DND-41 (cell line): ENCODE measurements around the gene GNG4.

Source experiments
- ATAC-seq: fragments of 200-7000 bp; cut with Tn5 transposase; 3 replicates; pipeline ENCODE4 v1.9.1; 2021; ENCODE audit warnings: low read depth; ENCODE audit not compliant: insufficient read depth
- DNase-seq: peaks from one replicate; pipeline ENCODE4 v3.0.0-alpha.2; 2020
- H2AFZ ChIP-seq: 2 replicates; pipeline ENCODE4 v1.6.0; 2012; ENCODE audit warnings: low read depth, low read length
- H3K27ac ChIP-seq: 2 replicates; pipeline ENCODE4 v1.5.1; 2012; ENCODE audit warnings: low read length, inconsistent platforms
- H3K27me3 ChIP-seq: fragments of 200-600 bp; sonication (generic); 2 replicates; pipeline ENCODE4 v1.6.0; 2012; ENCODE audit warnings: low read length, mild to moderate bottlenecking, inconsistent platforms; ENCODE audit not compliant: insufficient read depth, poor library complexity
- H3K36me3 ChIP-seq: 2 replicates; pipeline ENCODE4 v1.5.1; 2012; ENCODE audit warnings: low read length, inconsistent platforms; ENCODE audit not compliant: insufficient read depth
- H3K4me1 ChIP-seq: 2 replicates; pipeline ENCODE4 v1.5.1; 2012; ENCODE audit warnings: mild to moderate bottlenecking, low read length; ENCODE audit not compliant: insufficient read depth
- H3K4me2 ChIP-seq: 2 replicates; pipeline ENCODE4 v1.6.0; 2012; ENCODE audit warnings: mild to moderate bottlenecking, moderate library complexity, low read length, inconsistent platforms; ENCODE audit not compliant: insufficient read depth
- H3K4me3 ChIP-seq, 2 experiments: fragments of 200-600 bp in 1 of 2; shearing (Covaris generic) in 1 of 2; 2 replicates each; pipeline ENCODE4 v1.5.1; 2012 to 2016; ENCODE audit warnings: inconsistent platforms in 2 of 2, low read length in 2 of 2, mild to moderate bottlenecking in 2 of 2, low read depth in 1 of 2, moderate library complexity in 1 of 2
- H3K79me2 ChIP-seq: 2 replicates; pipeline ENCODE4 v1.6.0; 2012; ENCODE audit warnings: low read length, inconsistent platforms; ENCODE audit not compliant: insufficient read depth
- H3K9ac ChIP-seq: 2 replicates; pipeline ENCODE4 v1.6.0; 2012; ENCODE audit warnings: low read depth, mild to moderate bottlenecking, inconsistent platforms, low read length, moderate library complexity
- H3K9me3 ChIP-seq: 2 replicates; pipeline ENCODE4 v1.5.1; 2012; ENCODE audit warnings: low read length, moderate library complexity, mild to moderate bottlenecking, inconsistent platforms; ENCODE audit not compliant: insufficient read depth, severe bottlenecking
- H4K20me1 ChIP-seq: 2 replicates; pipeline ENCODE4 v1.6.0; 2012; ENCODE audit warnings: low read length; ENCODE audit not compliant: insufficient read depth
- CTCF ChIP-seq: IDR thresholded peaks from 2 replicates; pipeline ENCODE4 v1.5.1; 2012; ENCODE audit warnings: borderline replicate concordance, low read length, moderate library complexity, mild to moderate bottlenecking; ENCODE audit not compliant: poor library complexity, severe bottlenecking; ENCODE audit errors: extremely low read depth
- EZH2 ChIP-seq: IDR thresholded peaks from 3 replicates; pipeline ENCODE4 v1.6.1; 2012; ENCODE audit warnings: borderline replicate concordance, low read depth, mild to moderate bottlenecking, moderate library complexity, low read length, inconsistent platforms; ENCODE audit not compliant: severe bottlenecking

The GNG4 gene

DNA sequence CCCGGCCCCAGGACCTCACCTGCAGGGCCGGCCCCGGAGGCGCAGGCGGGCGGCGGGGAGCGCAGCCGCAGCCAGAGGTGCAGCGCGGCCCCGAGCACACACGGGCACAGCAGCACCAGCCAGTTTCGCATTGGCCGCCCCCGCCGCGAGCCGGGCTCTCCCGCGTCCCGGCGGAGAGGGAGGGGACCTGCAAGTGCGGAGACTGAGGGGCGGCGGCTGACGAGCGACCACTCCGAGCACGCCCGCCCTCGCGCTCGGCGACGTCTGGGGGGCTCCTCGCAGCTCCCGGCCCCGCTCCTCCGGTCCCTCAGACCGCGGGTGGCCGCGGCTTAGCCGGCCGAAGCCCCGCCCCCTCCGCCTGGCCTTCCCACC, 145.5 kb downstream of the GNG4 start, which contains the start of gene B3GALNT2:
B3GALNT2 (minus strand) TSS at position 331 of the 372 bp plus-strand sequence; CDS start at position 131, 200 bp downstream.
- TF ChIP-seq EZH2 (no peak), CTCF (no peak)
- peak; percentile 66 for ATAC-seq
- DNase-seq: no peak
- H3K27me3 ChIP-seq: no peaks in the 10 kb centered on the region
- H3K4me2 ChIP-seq: peak within 1 kb of the TSS; percentile 99
- H3K79me2 ChIP-seq: peaks cover 53% of the 10 kb centered on the region
- H3K27ac ChIP-seq: peak within 1 kb of the TSS; percentile 90
- H3K4me1 ChIP-seq: peaks cover 26% of the 10 kb centered on the region
- peak within 1 kb of the TSS; percentile 81 for H3K9ac ChIP-seq
- H3K9me3 ChIP-seq: no peaks in the 10 kb centered on the region
- no peaks in the 10 kb centered on the region; the same call in 1 of the 2 replicates for H3K36me3 ChIP-seq
- peaks cover 3% of the 10 kb centered on the region; the same call in 1 of the 2 replicates for H4K20me1 ChIP-seq
- H2AFZ ChIP-seq: peak within 1 kb of the TSS; percentile 93
- H3K4me3 ChIP-seq: peak within 1 kb of the TSS; percentile 70 to 96

GRCh38 chr1:235503403-235504121, 146.0 kb downstream of the GNG4 start:
- Histone ChIP-seq H3K9me3 (no peaks in the 10 kb centered on the region), H3K4me1 (peaks cover 26% of the 10 kb centered on the region), H3K4me3 (peak overlapping the region; percentile 70 to 96), H3K9ac (peak overlapping the region; percentile 81), H3K27ac (peak overlapping the region; percentile 73), H2AFZ (peak overlapping the region; percentile 92), H3K4me2 (peak overlapping the region; percentile 99), H4K20me1 (peaks cover 3% of the 10 kb centered on the region; the same call in 1 of the 2 replicates), H3K79me2 (peaks cover 57% of the 10 kb centered on the region), H3K36me3 (no peaks in the 10 kb centered on the region; the same call in 1 of the 2 replicates), H3K27me3 (no peaks in the 10 kb centered on the region)
- no peak for ATAC-seq
- no peak for TF ChIP-seq EZH2
- no peak for TF ChIP-seq CTCF
- no peak for DNase-seq

DNA sequence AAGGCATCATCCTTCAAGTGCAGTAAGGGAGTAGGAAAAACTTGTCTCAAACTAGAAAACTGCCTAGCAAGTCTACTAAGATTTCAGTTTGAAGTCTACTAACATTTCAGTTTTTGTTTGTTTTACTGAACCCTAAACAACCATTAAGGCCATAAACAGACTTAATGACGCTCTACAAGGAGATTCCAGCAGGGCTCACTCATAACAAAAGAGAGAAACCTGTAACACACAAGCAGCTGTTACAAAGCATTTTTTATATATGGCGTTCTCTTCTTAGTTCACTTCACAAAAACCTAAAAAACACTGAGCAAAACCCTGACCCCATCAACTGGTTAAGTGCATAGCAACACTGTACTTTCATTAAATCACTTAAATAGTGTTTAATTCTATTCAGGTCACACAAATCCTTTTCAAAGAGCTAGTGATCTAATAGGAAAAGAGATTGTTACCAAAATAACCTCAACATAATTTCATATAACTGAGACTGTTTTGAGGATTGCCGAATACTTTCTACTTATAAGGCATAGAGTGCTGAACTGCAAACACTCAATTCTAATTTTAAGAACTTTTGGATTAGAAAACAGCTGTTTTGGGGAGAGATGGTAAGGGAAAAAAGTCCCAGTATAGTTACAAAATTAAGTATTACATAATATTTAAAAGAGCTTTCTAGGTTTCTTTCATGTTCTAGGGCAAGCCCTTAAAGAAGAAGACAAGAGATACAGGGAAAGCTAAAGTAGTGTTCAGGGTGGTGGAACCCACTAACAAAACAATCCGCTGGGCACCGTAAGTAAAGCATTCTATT, 146.8 kb downstream of the GNG4 start:
- Histone ChIP-seq H3K79me2 (peaks cover 57% of the 10 kb centered on the region), H2AFZ (peak overlapping the region; percentile 92), H3K4me2 (peak overlapping the region; percentile 99), H3K36me3 (no peaks in the 10 kb centered on the region; the same call in 1 of the 2 replicates), H3K9ac (peak overlapping the region; percentile 81), H3K4me1 (peaks cover 26% of the 10 kb centered on the region), H3K4me3 (peak overlapping the region; percentile 70 to 96), H4K20me1 (peaks cover 3% of the 10 kb centered on the region; the same call in 1 of the 2 replicates), H3K27me3 (no peaks in the 10 kb centered on the region), H3K9me3 (no peaks in the 10 kb centered on the region), H3K27ac (peak overlapping the region; percentile 73; the same call in 1 of the 2 replicates)
- ATAC-seq: no peak
- DNase-seq: no peak
- TF ChIP-seq EZH2 (no peak), CTCF (no peak)
